DMS114 treated with DMSO at 0.1 percent for 48 hours (cell line): ENCODE results near the gene LRRC63.
A peak's percentile ranks its signal among the peaks of the same experiment; 100 is the strongest.
"Not testable (repeated sequence)": the region's sequence is repeated elsewhere in the genome, so short reads cannot be mapped to it uniquely, and the experiment has no call there.

Source experiments
- DNase-seq: peaks from one replicate; lab custom pipeline; 2025; ENCODE audit not compliant: unreplicated experiment; lab: John Stamatoyannopoulos, UW

Gene LRRC63

GRCh38 chr13:46211483-46212351 is at the start of gene LRRC63:
LRRC63 (plus strand) TSS chr13:46211928; CDS start chr13:46213035, 1,107 bp downstream.
- peak; percentile 21 for DNase-seq

GRCh38 chr13:46162741-46163140 is 49.0 kb upstream of the LRRC63 start:
- not testable (repeated sequence) for DNase-seq

GRCh38 chr13:46164661-46165060 is 47.1 kb upstream of the LRRC63 start:
- DNase-seq, result no peak

- no peak for DNase-seq
Observed at GRCh38 chr13:46165485-46166223, 46.1 kb upstream of the LRRC63 start.

GRCh38 chr13:46166224-46166584 is 45.5 kb upstream of the LRRC63 start:
- DNase-seq, result no peak

GRCh38 chr13:46166947-46167610 is 44.6 kb upstream of the LRRC63 start:
- no peak for DNase-seq

GRCh38 chr13:46168341-46168740 is 43.4 kb upstream of the LRRC63 start:
- DNase-seq, result no peak

GRCh38 chr13:46168783-46169182 is 42.9 kb upstream of the LRRC63 start:
- DNase-seq, result no peak

- DNase-seq, result no peak
Observed at GRCh38 chr13:46169758-46170157, 42.0 kb upstream of the LRRC63 start.

GRCh38 chr13:46170268-46170667 is 41.5 kb upstream of the LRRC63 start:
- DNase-seq, result no peak

- no peak for DNase-seq
Observed at GRCh38 chr13:46170687-46171086, 41.0 kb upstream of the LRRC63 start.

- no peak for DNase-seq
Observed at GRCh38 chr13:46171217-46171616, 40.5 kb upstream of the LRRC63 start.

GRCh38 chr13:46171739-46172138 is 40.0 kb upstream of the LRRC63 start:
- DNase-seq, result no peak

- no peak for DNase-seq
Observed at GRCh38 chr13:46172531-46172991, 39.2 kb upstream of the LRRC63 start.

- DNase-seq, result no peak
Observed at GRCh38 chr13:46173656-46174055, 38.1 kb upstream of the LRRC63 start.

- no peak for DNase-seq
Observed at GRCh38 chr13:46176756-46177155, 35.0 kb upstream of the LRRC63 start.

- DNase-seq, result no peak
Observed at GRCh38 chr13:46178143-46178542, 33.6 kb upstream of the LRRC63 start.

GRCh38 chr13:46178821-46179220 is 32.9 kb upstream of the LRRC63 start:
- no peak for DNase-seq

GRCh38 chr13:46179491-46179908 is 32.2 kb upstream of the LRRC63 start:
- no peak for DNase-seq

GRCh38 chr13:46179969-46180763 is 31.6 kb upstream of the LRRC63 start:
- no peak for DNase-seq

- DNase-seq, result no peak
Observed at GRCh38 chr13:46181377-46181839, 30.3 kb upstream of the LRRC63 start.
